ENCODE measurements around the gene ZNF132.
"Not testable (repeated sequence)": the region's sequence is repeated elsewhere in the genome, so short reads cannot be mapped to it uniquely, and the experiment has no call there.

Gene ZNF132

DNA sequence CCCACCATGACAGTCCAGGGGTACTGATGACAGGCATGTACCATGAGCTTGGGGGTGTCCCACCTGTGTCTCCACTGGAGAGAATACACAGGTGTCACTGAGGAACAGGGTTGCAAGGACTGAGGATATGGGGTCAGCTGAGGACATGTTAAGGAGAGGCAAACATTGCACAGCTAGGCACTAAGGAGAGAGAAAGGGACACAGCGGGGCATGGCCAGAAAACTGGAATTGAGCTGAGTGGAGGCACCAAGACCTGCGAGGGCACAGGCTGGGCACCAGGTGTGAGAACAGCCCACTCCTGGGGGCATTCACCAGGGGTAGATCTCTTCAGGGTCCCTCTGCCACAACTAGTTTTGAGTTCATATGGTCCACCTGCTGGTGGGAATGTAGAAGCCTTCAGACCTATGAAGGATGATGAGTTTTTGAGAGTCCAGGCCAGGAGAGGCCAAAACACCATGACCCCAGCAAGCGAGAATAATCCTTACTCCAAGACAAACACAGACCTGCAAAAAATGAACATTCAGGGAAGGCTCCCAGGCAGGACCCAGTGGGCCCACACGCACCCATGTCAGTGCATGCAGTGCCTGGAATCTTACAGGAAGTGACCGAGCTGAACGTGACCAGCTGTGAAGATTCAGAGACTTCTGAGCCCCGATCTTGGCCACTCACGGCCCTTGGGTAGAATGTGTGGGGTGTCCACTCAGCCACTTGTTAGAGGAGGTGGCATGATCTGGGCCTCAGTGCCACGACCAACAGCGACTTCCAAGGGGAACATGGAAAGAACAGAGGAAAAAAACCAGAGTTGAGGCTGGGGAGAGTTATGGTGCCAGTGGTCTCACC, 32.9 kb downstream of the ZNF132 start:
- no peak for DNase-seq

DNA sequence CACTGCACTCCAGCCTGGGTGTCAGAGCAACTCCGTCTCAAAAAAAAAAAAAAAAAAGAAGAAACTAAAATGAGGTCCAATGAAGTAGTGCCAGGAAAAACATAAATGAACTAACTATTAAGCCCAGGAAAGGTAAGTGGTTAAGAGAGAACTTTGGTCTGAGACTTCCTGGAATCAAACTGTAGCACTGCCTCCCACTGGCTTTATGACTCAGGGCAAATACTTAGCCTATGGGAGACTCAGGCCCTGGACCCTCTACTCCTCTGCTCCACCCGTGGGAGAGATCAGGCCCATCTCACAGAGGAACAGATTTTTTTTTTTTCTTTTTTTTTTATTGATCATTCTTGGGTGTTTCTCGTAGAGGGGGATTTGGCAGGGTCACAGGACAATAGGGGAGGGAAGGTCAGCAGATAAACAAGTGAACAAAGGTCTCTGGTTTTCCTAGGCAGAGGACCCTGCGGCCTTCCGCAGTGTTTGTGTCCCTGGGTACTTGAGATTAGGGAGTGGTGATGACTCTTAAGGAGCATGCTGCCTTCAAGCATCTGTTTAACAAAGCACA, 36.0 kb downstream of the ZNF132 start:
- DNase-seq = not testable (repeated sequence)

- DNase-seq = no peak
Observed at GRCh38 chr19:58401840-58402421, 38.0 kb downstream of the ZNF132 start.

DNA sequence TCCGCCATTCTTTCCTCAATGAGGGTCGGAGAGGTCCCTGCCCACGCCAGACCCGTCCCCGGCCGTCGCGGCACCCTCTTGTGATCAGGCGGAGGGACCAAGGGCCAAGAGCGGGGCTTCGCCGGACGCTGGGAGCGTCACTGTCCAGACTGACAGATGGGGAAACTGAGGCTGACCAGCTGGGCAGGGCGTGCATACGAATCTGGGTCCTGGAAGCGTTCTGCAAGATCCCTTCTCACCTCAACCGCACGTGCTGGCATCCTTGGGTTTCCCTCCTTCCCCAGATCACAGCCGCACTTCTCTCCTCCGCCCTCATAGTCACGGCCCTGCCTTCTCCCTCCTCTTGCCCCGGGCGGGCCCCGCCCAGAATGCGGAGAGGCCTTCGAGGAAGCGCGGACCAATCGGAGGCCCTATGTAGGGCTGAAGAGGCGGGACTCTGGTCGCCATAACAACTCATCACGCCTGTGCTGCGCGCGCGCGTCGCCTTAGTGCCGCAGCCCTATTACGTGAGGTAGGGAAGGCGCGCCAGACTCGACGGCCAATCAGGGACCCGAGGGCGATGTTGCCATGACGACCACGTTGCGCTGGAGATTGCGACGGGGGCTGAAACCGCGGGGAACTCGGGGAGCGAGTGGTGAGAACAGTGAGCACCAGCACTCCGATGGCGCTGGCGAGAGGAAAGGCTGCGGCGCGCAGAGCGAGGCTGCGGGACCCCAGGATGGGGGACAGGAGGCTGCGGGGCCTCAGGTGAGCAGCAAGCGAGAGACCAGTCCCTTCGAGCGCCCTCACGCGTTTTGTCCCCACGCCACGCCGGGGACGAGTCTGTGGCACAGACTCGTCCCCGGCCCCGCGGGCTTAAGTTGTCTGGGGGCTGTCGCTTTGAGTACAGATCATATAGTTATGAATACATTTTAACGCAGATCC, 38.8 kb downstream of the ZNF132 start:
- DNase-seq = peak; percentile 99

GRCh38 chr19:58400316-58400915, 39.5 kb downstream of the ZNF132 start:
- DNase-seq = no peak

DNA sequence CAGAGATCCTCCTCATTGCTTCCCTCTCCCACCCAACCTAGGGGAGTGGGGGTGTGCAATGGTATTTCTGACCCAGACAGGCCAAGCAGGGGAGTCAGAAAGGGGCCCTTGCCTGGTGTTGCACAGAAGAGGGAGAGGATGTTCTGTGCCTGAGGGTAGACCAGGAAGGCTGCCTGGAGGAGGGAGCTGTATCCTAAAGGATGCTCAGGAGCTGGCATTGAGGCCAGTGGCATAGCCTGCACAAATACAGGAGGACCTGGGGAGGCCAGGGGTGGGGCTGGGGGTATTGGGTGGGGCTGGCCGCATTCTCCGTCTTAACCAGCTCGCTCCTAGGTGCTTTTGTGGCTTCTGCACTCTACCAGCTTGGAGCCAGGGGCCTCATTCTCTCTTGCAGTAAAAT, 40.0 kb downstream of the ZNF132 start:
- DNase-seq = no peak

- no peak for DNase-seq
Observed at GRCh38 chr19:58398545-58398944, 41.4 kb downstream of the ZNF132 start.

DNA sequence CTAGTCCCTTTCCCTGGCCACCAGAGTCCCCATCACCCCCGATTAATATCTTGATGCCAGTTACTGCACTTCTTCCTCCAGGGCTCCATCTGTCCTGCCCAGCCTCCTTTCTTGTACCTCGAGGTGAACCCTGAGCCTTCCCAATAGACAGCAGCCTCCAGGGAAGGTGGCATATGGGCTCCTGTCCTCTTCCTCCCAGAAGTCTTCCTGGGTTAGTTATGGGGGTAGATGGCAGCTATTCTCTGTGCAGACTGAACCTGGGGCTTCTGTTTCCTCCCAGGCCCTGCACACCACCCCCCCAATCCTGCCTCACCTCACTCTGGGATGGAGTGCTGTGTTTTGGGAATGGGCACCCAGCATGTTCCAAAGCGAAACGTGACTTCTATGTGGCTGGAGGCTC, 41.9 kb downstream of the ZNF132 start:
- no peak for DNase-seq

- DNase-seq = no peak
Observed at GRCh38 chr19:58397533-58398037, 42.4 kb downstream of the ZNF132 start.

DNA sequence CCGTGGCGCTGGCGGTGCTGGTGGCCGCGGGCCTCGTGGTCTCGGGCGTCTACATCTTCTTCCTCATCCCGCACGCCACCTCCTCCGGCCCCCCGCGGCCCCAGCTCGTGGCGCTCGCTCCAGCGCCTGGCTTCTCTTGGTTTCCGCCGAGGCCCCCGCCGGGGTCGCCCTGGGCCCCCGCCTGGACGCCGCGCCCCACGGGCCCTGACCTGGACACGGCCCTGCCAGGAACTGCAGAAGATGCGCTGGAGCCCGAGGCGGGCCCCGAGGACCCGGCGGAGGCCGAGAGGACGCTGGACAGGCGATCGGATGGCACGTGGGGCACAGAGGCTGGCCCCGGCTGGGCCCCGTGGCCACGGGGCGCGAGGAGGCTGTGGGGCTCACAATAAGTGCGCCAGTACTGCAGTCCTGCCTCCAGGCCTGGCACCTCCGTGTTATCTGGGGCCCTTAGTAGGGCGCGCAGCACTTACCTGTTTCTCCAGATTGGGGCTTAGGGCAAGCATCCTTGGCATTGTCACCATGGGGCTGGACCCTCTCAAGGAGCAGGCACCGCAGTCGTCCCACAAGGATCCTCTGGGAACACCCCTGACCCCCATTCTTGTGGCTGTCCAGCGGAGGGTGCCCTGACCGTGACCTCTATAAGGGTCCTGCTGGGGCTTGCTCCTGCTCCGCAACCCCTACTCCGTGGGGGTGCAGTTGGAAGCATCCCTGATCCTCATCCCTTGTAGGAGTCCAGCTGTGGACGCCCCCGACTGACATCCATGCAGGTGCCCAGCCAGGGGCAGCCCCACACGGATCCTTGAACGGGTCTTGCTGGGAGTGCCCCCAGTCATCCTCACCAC, 43.0 kb downstream of the ZNF132 start:
- no peak for DNase-seq

DNA sequence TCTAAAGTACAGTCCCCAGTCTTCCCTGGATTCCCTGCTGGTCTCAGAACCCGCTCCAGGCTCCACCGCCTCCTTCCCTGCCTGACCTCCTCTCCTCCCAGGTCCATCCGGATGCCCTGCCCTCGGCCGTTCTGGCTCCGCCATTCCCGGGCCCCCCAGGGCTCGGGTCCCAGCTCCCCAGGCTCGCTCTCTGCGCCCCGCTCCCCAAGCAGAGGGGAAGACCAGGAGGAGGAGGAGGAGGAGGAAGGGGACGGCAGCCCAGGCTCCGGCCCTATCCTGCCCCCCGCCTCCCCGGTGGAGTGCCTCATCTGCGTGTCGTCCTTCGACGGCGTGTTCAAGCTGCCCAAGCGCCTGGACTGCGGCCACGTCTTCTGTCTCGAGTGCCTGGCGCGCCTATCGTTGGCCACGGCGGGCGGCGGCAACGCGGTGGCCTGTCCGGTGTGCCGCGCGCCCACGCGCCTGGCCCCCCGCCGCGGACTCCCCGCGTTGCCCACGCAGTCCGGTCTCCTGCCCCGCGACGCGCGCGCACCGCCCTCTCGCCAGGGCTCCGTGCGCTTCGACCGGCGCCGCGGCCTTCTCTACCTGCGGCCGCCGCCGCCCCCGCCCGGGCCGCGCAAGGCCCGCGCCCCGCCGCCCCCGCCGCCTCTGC, 43.9 kb downstream of the ZNF132 start:
- DNase-seq = no peak

DNA sequence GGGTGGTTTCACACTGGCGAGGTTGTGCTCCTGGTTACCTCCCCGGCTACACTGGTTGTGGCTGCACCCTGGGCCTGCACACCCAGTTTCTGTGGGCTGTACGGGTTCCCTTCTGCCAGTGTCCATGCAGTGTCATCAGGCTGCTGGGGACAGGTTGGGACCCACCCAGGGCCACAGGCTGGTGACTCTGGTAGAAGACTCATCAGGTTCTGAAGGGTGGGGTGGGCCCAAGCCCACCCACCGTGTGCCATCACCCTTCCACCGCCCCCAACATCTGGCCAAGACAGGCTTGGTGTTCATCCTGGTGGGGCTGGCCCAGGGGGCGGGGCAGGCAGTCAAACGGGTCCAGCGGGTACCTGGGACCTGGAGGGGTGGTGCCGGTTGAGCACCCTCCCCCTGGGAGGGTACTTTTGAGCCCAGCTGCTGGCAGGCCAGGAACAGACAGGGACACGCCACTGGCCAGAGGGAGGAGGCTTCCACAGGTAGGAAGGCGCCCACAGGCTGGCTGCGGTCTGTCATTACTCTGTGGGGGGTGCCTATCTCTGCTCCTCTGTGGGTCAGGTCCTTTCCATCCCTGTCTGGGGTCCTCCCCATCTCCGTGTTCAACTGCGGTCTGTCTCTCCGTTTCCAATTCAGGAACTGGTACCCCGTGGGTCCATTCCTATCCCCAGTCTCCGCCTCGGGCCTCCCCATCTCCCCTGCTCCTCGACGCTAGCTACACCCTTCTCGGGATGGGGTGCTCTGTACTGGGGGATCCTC, 44.6 kb downstream of the ZNF132 start, which contains the start of gene RNF225:
Gene RNF225 (plus strand): TSS at position 437 of the 759 bp plus-strand sequence. CDS start 434 bp downstream, outside the sequence.
- DNase-seq = no peak

GRCh38 chr19:58394821-58395219, 45.1 kb downstream of the ZNF132 start:
- no peak for DNase-seq

DNA sequence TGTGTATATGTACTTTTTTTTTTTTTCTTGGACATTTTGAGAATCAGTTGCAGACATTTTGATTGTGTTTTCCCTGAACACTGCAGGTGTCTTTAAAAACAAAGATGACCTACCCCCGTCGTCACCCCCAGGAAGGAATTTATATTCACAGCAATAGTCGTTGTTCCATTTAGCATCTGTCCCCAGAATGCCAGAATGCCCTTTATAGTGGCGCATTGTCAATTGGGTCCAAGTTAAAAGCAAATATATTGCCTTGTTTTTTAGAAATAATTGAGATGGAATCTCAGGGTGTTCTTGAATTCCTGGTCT, 46.3 kb downstream of the ZNF132 start:
- DNase-seq = no peak

GRCh38 chr19:58392945-58393724, 46.8 kb downstream of the ZNF132 start:
- DNase-seq = no peak

DNA sequence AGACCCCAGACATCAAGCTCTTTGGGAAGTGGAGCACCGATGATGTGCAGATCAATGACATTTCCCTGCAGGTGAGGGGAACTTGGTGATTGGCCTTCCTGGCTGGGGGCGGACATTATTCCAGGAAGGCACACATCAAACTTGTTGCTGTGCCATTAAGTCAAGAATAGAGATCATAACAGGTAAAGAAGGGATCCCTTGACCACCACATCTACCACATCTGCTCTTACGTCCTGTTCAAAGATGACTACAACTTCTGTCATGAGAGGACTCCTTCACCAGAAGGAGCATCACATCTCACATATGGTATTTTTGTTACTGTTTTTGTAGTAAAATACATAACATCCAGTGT, 51.8 kb downstream of the ZNF132 start:
- no peak for DNase-seq

- DNase-seq = no peak
Observed at GRCh38 chr19:58387338-58388174, 52.4 kb downstream of the ZNF132 start.

DNA sequence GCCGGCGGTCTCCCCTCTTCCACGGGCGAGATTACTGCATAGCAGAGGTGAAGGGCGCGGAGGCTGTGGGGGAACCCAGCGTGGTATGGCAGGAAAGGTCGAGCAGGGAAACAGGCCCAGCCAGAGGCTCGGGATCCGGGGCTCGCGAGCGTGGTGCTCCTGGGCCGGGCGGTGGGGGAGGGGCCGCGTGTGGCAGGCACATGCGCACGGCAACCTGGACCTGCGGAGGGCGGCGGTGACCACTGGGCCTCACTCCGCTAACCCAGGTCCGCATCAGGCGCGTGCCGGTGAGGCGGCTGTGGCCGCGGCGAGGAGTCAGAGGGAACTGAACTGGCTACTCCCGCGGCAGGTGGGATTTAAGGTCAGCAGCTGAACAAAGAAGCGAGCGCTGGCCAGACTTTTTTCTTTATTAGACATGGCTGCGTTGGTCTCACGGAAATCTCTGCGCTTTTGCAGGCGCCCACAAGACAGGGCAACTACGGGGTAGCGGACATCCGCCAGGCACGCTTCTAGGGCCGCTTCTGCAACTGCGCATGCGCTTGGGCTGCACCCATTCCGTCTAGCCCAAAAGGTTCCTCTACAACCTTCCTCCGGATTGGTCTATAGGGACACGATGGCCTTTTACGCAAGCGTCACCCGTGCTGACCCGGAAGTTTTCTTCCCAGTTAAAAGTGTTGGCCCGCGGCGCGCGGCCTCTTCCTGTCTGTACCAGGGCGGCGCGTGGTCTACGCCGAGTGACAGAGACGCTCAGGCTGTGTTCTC, 53.2 kb downstream of the ZNF132 start, which contains the start of gene RPS5:
Gene RPS5 (plus strand): TSS at position 694 of the 762 bp plus-strand sequence. CDS start 869 bp downstream, outside the sequence.
- DNase-seq = peak; percentile 93

Data from activated CD4-positive, alpha-beta T cell treated with anti-CD3 and anti-CD28 coated beads, Interleukin-2, amount 50 U/mL, for 1 hour (primary cell).